SK-N-SH treated with all-trans-retinoic acid at 6 μM for 48 hours (cell line): Measurements from ENCODE around the gene EML1.

Experiments used
- ATAC-seq: fragments of 200-7000 bp; cut with Tn5 transposase; 3 replicates; pipeline ENCODE4 v1.9.1; 2020; ENCODE audit warnings: mild to moderate bottlenecking, moderate library complexity
- BACH2 ChIP-seq: fragments of 250-450 bp; sonication (Bioruptor Pico); IDR thresholded peaks from 2 replicates; pipeline ENCODE4 v1.9.0; 2021; ENCODE audit warnings: mild to moderate bottlenecking, borderline replicate concordance
- CREB5 ChIP-seq: fragments of 250-450 bp; sonication (Bioruptor Pico); IDR thresholded peaks from 2 replicates; pipeline ENCODE4 v1.5.1; 2020; ENCODE audit warnings: low read depth, mild to moderate bottlenecking, moderate library complexity
- CSDC2 ChIP-seq: fragments of 250-450 bp; sonication (Bioruptor Pico); IDR thresholded peaks from 2 replicates; pipeline ENCODE4 v1.5.0; 2020; ENCODE audit warnings: mild to moderate bottlenecking, moderate library complexity
- CSRNP3 ChIP-seq: fragments of 250-450 bp; sonication (Bioruptor Pico); IDR thresholded peaks from 2 replicates; pipeline ENCODE4 v1.5.1; 2021; ENCODE audit warnings: mild to moderate bottlenecking, moderate library complexity
- ESRRG ChIP-seq: fragments of 250-450 bp; sonication (Bioruptor Pico); IDR thresholded peaks from 2 replicates; pipeline ENCODE4 v1.6.1; 2021; ENCODE audit warnings: mild to moderate bottlenecking
- GLIS3 ChIP-seq: fragments of 250-450 bp; sonication (Bioruptor Pico); IDR thresholded peaks from 2 replicates; pipeline ENCODE4 v1.5.0; 2020; ENCODE audit warnings: mild to moderate bottlenecking, moderate library complexity
- ISL1 ChIP-seq: fragments of 250-450 bp; sonication (Bioruptor Pico); IDR thresholded peaks from 2 replicates; pipeline ENCODE4 v2.1.2; 2022; ENCODE audit warnings: mild to moderate bottlenecking, moderate library complexity
- OSR1 ChIP-seq: fragments of 250-450 bp; sonication (Bioruptor Pico); IDR thresholded peaks from 2 replicates; pipeline ENCODE4 v1.8.0; 2022; ENCODE audit warnings: moderate library complexity, mild to moderate bottlenecking, inconsistent platforms
- PATZ1 ChIP-seq: fragments of 250-450 bp; sonication (Bioruptor Pico); IDR thresholded peaks from 2 replicates; pipeline ENCODE4 v1.8.0; 2020; ENCODE audit warnings: mild to moderate bottlenecking, moderate library complexity, borderline replicate concordance
- POU6F1 ChIP-seq: fragments of 250-450 bp; sonication (Bioruptor Pico); IDR thresholded peaks from 2 replicates; pipeline ENCODE4 v1.8.0; 2021; ENCODE audit warnings: low read depth, mild to moderate bottlenecking, moderate library complexity, borderline replicate concordance
- PPARA ChIP-seq: fragments of 250-450 bp; sonication (Bioruptor Pico); IDR thresholded peaks from 2 replicates; pipeline ENCODE4 v1.5.0; 2020; ENCODE audit warnings: mild to moderate bottlenecking, borderline replicate concordance
- RARB ChIP-seq: fragments of 250-450 bp; sonication (Bioruptor Pico); IDR thresholded peaks from 2 replicates; pipeline ENCODE4 v1.8.0; 2021; ENCODE audit warnings: mild to moderate bottlenecking, moderate library complexity
- SNAI2 ChIP-seq: fragments of 250-450 bp; sonication (Bioruptor Pico); IDR thresholded peaks from 2 replicates; pipeline ENCODE4 v1.5.0; 2020; ENCODE audit warnings: mild to moderate bottlenecking, moderate library complexity
- TCF4 ChIP-seq: fragments of 250-450 bp; sonication (Bioruptor Pico); IDR thresholded peaks from 2 replicates; pipeline ENCODE4 v1.8.0; 2021; ENCODE audit warnings: mild to moderate bottlenecking, moderate library complexity, borderline replicate concordance
- TOX ChIP-seq: fragments of 250-450 bp; sonication (Bioruptor Pico); IDR thresholded peaks from 2 replicates; pipeline ENCODE4 v1.8.0; 2021; ENCODE audit warnings: mild to moderate bottlenecking, moderate library complexity, borderline replicate concordance
- TSHZ2 ChIP-seq: fragments of 250-450 bp; sonication (Bioruptor Pico); IDR thresholded peaks from 2 replicates; pipeline ENCODE4 v1.5.0; 2020; ENCODE audit warnings: mild to moderate bottlenecking, moderate library complexity
- ZFP30 ChIP-seq: fragments of 450-650 bp; formaldehyde crosslinking; IDR thresholded peaks from 2 replicates; pipeline ENCODE4 v1.5.0; 2022; ENCODE audit warnings: mild to moderate bottlenecking, moderate library complexity
- ZNF565 ChIP-seq: fragments of 450-650 bp; formaldehyde crosslinking; conservative IDR thresholded peaks from 2 replicates; pipeline ENCODE4 v1.5.0; 2020; ENCODE audit warnings: low read depth, mild to moderate bottlenecking, moderate library complexity
- ZNF8 ChIP-seq: fragments of 450-650 bp; formaldehyde crosslinking; IDR thresholded peaks from 2 replicates; pipeline ENCODE4 v1.5.0; 2020; ENCODE audit warnings: mild to moderate bottlenecking, moderate library complexity

The EML1 gene

GRCh38 chr14:99780690-99781089, 12.5 kb upstream of the EML1 start:
- TF ChIP-seq ZNF565 (CRISPR knock-in tag) = no peak
- no peak for TF ChIP-seq CREB5 (CRISPR knock-in tag)
- no peak for TF ChIP-seq CSRNP3
- TF ChIP-seq CSDC2 (CRISPR knock-in tag) = no peak
- TF ChIP-seq GLIS3 (CRISPR knock-in tag) = no peak
- TF ChIP-seq ISL1 (CRISPR knock-in tag) = no peak
- TF ChIP-seq SNAI2 (CRISPR knock-in tag) = no peak
- no peak for TF ChIP-seq POU6F1
- no peak for TF ChIP-seq ESRRG (CRISPR knock-in tag)
- TF ChIP-seq ZNF8 = no peak
- no peak for TF ChIP-seq OSR1
- no peak for TF ChIP-seq TCF4 (CRISPR knock-in tag)
- no peak for TF ChIP-seq TOX (CRISPR knock-in tag)
- ATAC-seq = no peak

- no peak for TF ChIP-seq ZFP30 (CRISPR knock-in tag)
- no peak for TF ChIP-seq CREB5 (CRISPR knock-in tag)
- TF ChIP-seq PPARA (CRISPR knock-in tag) = no peak
- TF ChIP-seq CSDC2 (CRISPR knock-in tag) = no peak
- TF ChIP-seq, all 23 proteins: peak for 0
- no peak for ATAC-seq
Measured at GRCh38 chr14:99781091-99781490, 12.1 kb upstream of the EML1 start.

- TF ChIP-seq RARB (CRISPR knock-in tag) = no peak
- TF ChIP-seq ZNF565 (CRISPR knock-in tag) = no peak
- TF ChIP-seq SNAI2 (CRISPR knock-in tag) = no peak
- no peak for TF ChIP-seq CREB5 (CRISPR knock-in tag)
- no peak for TF ChIP-seq BACH2 (CRISPR knock-in tag)
- no peak for TF ChIP-seq PATZ1
- TF ChIP-seq TSHZ2 (CRISPR knock-in tag) = no peak
- no peak for TF ChIP-seq PPARA (CRISPR knock-in tag)
- TF ChIP-seq ISL1 (CRISPR knock-in tag) = no peak
- TF ChIP-seq POU6F1 = no peak
- TF ChIP-seq CSRNP3 = no peak
- ATAC-seq = no peak
Measured at GRCh38 chr14:99781853-99782610, 11.2 kb upstream of the EML1 start.
